Choroid plexus epithelial cell (primary cell): ENCODE results near the gene PARL.

Source experiments
- DNase-seq: peaks from one replicate; pipeline ENCODE4 v3.0.0-alpha.2; 2010; ENCODE audit warnings: low read depth
- H3K4me3 ChIP-seq: 2 replicates; pipeline ENCODE4 v1.5.1; 2011; ENCODE audit warnings: low read depth, mild to moderate bottlenecking, control low read depth, low read length, moderate library complexity
- TF ChIP-seq, protein P1 (sequence below): conservative IDR thresholded peaks from 2 replicates; pipeline ENCODE4 v1.5.1; 2011; ENCODE audit warnings: low read depth, mild to moderate bottlenecking, control low read depth, inconsistent platforms, low read length, moderate library complexity

Gene PARL

GRCh38 chr3:183862610-183863009, 22.1 kb downstream of the PARL start:
- no peak overlapping the region for H3K4me3 ChIP-seq
- DNase-seq: no peak
- TF ChIP-seq, protein P1, sequence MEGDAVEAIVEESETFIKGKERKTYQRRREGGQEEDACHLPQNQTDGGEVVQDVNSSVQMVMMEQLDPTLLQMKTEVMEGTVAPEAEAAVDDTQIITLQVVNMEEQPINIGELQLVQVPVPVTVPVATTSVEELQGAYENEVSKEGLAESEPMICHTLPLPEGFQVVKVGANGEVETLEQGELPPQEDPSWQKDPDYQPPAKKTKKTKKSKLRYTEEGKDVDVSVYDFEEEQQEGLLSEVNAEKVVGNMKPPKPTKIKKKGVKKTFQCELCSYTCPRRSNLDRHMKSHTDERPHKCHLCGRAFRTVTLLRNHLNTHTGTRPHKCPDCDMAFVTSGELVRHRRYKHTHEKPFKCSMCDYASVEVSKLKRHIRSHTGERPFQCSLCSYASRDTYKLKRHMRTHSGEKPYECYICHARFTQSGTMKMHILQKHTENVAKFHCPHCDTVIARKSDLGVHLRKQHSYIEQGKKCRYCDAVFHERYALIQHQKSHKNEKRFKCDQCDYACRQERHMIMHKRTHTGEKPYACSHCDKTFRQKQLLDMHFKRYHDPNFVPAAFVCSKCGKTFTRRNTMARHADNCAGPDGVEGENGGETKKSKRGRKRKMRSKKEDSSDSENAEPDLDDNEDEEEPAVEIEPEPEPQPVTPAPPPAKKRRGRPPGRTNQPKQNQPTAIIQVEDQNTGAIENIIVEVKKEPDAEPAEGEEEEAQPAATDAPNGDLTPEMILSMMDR: no peak

DNA sequence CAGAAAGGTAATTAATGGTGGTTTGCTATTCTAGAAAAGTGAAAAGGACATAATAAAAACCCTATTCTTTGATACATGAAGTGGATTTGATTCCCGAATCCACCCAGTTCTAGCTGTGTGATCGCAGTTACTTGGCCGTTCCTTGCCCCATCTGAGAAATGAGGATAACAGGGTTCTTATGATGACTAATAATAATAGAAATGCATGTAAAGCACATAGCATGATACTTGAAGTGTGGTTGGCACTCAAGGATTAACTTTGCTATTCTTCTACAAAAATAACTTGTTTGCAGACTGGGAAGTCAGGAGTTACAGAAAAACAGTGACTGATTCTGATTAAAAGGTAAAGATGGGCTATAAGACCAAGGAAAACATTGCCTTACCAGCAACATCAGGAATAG, 26.8 kb downstream of the PARL start:
- no peak overlapping the region for H3K4me3 ChIP-seq
- DNase-seq: peak; percentile 9
- TF ChIP-seq, protein P1: no peak

GRCh38 chr3:183854318-183855035, 30.2 kb downstream of the PARL start:
- DNase-seq: no peak
- TF ChIP-seq, protein P1: no peak
- H3K4me3 ChIP-seq: no peak overlapping the region

DNA sequence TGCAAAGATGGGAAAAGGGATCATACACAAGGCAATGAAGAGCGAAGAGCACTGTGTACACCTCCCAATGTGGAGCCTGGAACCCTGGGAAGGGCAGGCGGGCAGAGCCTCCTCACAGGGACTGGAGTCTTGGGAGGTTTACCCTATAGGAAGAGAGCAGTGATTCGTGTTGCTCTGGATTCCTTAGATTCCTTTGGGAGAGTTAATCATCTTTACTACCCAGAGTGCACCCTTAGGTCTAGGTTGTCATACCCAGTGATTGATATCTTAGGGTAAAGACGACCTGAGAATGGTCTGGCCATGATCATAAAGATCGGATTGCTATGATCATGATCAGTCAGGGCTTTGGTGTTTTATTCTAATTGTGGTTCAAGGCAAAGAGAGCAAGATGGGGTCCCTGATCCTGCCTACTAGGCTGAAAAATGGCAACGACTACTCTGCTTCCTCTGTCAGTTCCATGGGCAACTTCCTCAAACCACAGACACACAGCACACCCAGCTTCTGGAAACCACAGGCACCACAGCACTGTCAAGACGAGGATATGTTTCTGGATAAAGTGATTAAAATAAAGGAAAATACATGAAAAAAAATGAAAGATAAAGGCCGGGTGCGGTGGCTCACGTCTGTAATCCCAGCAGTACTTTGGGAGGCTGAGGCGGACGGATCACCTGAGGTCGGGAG, 38.9 kb downstream of the PARL start:
- peak; percentile 16 for DNase-seq
- H3K4me3 ChIP-seq: no peak overlapping the region

DNA sequence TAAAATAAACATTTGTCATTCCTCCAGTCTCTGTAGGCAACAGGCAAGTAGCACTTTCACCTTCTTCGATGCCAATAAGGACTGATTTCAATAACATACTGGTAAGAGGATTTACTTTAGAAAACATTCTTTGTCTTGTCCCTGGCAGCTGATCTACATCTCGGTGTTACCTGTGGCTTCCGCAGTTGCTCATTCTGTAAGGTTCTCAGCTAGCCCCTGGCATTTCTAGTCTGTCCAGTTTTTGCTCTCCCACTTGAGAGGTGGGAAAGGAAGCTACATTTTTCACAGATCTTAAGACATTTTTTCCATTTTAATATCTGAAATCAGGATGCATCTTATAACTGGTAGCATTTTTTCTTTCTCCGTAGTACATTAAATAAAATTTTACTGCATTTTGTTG, 39.6 kb downstream of the PARL start:
- TF ChIP-seq, protein P1: no peak
- no peak overlapping the region for H3K4me3 ChIP-seq
- no peak for DNase-seq

More for the DNA sequence above, 38.9 kb downstream of the PARL start:
- TF ChIP-seq, protein P1: no peak

GRCh38 chr3:183844606-183845005, 40.1 kb downstream of the PARL start:
- H3K4me3 ChIP-seq: no peak overlapping the region
- DNase-seq: peak; percentile 87
- TF ChIP-seq, protein P1: no peak
